Heart right ventricle (tissue), 16 donors: ENCODE results near the gene ZNF197. TPM values are rescaled to one million over a fixed set of nuclear protein-coding genes. Genes with fewer than 3 reads are reported as not detected.

ENCODE experiments used
- ATAC-seq, 8 donors: fragments of 200-7000 bp; cut with Tn5 transposase; one replicate each; pipeline ENCODE4 v1.9.1; 2020; ENCODE audit warnings: mild to moderate bottlenecking in 8 of 8, moderate library complexity in 8 of 8, moderate number of reproducible peaks in 1 of 8
- DNase-seq, 2 donors: peaks; one replicate each; pipeline ENCODE4 v3.0.0-alpha.2; 2020
- H3K27ac ChIP-seq, 10 donors: fragments of 200-600 bp; sonication (generic) in 2 of 10; one replicate each; pipeline versions ENCODE4 v1.5.0 to v1.8.0; 2020 to 2022; ENCODE audit warnings: mild to moderate bottlenecking in 3 of 10
- H3K27me3 ChIP-seq, 7 donors: fragments of 200-600 bp; one replicate each; pipeline ENCODE4 v1.8.0; 2021 to 2022; ENCODE audit warnings: mild to moderate bottlenecking in 2 of 7
- H3K36me3 ChIP-seq, 9 donors: fragments of 200-600 bp; sonication (generic) in 1 of 9; one replicate each; pipeline versions ENCODE4 v1.5.0 to v1.8.0; 2020 to 2022; ENCODE audit warnings: mild to moderate bottlenecking in 2 of 9
- H3K4me1 ChIP-seq, 9 donors: fragments of 200-600 bp; sonication (generic) in 1 of 9; one replicate each; pipeline versions ENCODE4 v1.5.0 to v1.8.0; 2020 to 2022; ENCODE audit warnings: mild to moderate bottlenecking in 4 of 9
- H3K4me3 ChIP-seq, 10 donors: fragments of 200-600 bp; sonication (generic) in 2 of 10; one replicate each; pipeline versions ENCODE4 v1.5.0 to v1.8.0; 2020 to 2022; ENCODE audit warnings: mild to moderate bottlenecking in 7 of 10, moderate library complexity in 2 of 10
- H3K9me3 ChIP-seq, 11 donors: fragments of 200-600 bp in 10 of 11; sonication (generic) in 2 of 11; one replicate each; pipeline versions ENCODE4 v1.5.0 to v1.8.0; 2013 to 2022; ENCODE audit warnings: mild to moderate bottlenecking in 2 of 11, control low read depth in 1 of 11, moderate library complexity in 1 of 11
- WGBS, 2 donors: extraction: QIAGEN DNeasy Blood & Tissue Kit; methylation state at CpG; one replicate each; pipeline ENCODE4 v1.1.7; 2013; ENCODE audit warnings: inconsistent platforms in 1 of 2; 5-methylcytosine and 5-hydroxymethylcytosine counted together
- intact Hi-C, 10 donors: fragments of 100-400 bp; cut with DNase I; formaldehyde crosslinking; loops; one replicate each; pipeline versions ENCODE4 v1.11.1 to v1.14.2; 2022
- polyA plus RNA-seq, 2 donors: library from polyadenylated mRNA; stranded (reverse); fragments of 200-250 nt; gene quantifications; one replicate each; pipeline ENCODE4 v1.2.3, GENCODE V29; 2013
- total RNA-seq, 10 donors: library from RNA; stranded (reverse); fragmentation: NEBNext Ultra II Directional in 3 of 10; extraction: Animal tissue kit (Norgen Biotek cat#: 25700) in 3 of 10; gene quantifications; one replicate each; pipeline versions ENCODE4 v1.2.1 to v1.2.4, GENCODE V29; 2021 to 2023
- TF ChIP-seq, protein P1 (sequence below), 9 donors: fragments of 200-600 bp; sonication (generic) in 2 of 9; IDR thresholded peaks; one replicate each; pipeline versions ENCODE4 v1.5.0 to v1.8.0; 2021 to 2022; ENCODE audit warnings: antibody characterized with exemption in 9 of 9, mild to moderate bottlenecking in 5 of 9, moderate library complexity in 1 of 9
- donor health status: Arrhythmogenic right ventricular cardiomyopathy.
- donor health status: ischemic (EF 13 %, LVEDD 7.1; RV severe dilation, severe dysfunction).
- donor health status: healthy with polysubstance abuse.
- donor health status: DM: no; HTN: yes; CAD: no.
- donor health status: DM: no; HTN: no; CAD: no.
- donor health status: ischemic (EF 25% LVEDD 6.9; RV normal size, moderate dysfunction).
- donor health status: ischemic (EF 25% LVEDD 5.7; RV mildly dilated, moderate dysfunction).
- donor health status: healthy.
- donor health status: DM: yes; HTN: yes; CAD: no.
- donor health status: Ischemic cardiomyopathy.
- donor health status: ischemic (EF 35%, LVEDD 5.7; RV mildly dilated, moderate dysfunction).
- donor health status: nonischemic (EF 11% LVEDD 7.7; RV severe dilation, severe dysfunction).
- donor health status: DM: yes; HTN: yes; CAD: no.
- donor health status: PGD.
- donor health status: ischemic (EF 29% LVEDD 5.4; RV normal size, mild dysfunction).
- donor health status: nonischemic (EF 23%, LVEDD 6.1; RV moderate dilation, normal function).

ZNF197 gene
- total and polyA plus RNA-seq, 12 donors: 4.5 to 14.8 (median 12.5) TPM

DNA sequence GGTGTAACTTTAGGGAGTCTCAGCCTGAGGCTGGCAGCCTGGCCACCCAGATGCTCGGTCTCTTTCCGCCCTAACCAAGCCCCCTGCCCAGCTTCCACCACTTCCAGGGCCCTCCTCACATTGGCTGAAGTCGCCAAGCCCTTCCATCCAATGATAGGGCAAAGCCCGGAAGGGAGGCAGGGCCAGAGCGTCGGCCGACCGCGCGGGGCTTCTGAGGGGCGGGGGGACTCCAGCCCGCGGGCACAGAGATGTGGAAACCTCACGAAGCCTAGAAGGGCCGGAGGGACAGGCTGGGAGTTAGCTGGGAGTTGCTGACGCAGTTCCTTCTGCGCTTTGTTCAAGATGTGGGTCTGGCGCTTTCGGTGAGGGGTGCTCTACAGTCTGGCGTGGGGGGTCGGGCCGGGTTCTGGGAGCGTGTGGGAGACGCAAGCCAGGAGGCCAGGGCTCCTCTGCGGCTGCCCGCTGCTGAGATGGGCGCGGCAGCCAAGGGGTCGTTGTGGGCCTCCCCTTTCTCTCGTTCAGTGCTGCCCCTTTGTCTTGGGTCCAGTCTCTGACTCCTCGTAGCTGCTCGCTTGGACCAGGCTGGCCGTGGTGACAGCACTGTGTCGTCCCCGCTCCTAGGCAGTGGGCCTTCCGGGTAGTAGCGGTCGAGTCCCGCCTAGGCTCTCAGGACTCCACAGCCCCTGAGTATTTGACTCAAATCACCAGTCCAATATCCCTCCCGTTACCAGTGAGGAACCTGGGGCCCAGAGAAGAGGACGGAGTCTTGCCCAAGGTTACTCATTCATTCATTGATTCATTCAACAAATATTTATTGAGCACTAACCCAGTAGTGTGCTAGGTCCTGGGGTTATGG is 40.0 kb upstream of the ZNF197 start, which contains the start of gene ZNF660:
Gene ZNF660 (plus strand): TSS at position 319 of the 856 bp plus-strand sequence. CDS start 9,230 bp downstream, outside the sequence.
- H3K36me3 ChIP-seq: peaks cover 0 to 36% (median 12%) of the 10 kb centered on the region in 9 donors
- peak; percentile 51 to 69 for DNase-seq
- peak within 1 kb of the TSS; percentile 42 to 72 (median 64) for H3K4me3 ChIP-seq
- TF ChIP-seq, protein P1, sequence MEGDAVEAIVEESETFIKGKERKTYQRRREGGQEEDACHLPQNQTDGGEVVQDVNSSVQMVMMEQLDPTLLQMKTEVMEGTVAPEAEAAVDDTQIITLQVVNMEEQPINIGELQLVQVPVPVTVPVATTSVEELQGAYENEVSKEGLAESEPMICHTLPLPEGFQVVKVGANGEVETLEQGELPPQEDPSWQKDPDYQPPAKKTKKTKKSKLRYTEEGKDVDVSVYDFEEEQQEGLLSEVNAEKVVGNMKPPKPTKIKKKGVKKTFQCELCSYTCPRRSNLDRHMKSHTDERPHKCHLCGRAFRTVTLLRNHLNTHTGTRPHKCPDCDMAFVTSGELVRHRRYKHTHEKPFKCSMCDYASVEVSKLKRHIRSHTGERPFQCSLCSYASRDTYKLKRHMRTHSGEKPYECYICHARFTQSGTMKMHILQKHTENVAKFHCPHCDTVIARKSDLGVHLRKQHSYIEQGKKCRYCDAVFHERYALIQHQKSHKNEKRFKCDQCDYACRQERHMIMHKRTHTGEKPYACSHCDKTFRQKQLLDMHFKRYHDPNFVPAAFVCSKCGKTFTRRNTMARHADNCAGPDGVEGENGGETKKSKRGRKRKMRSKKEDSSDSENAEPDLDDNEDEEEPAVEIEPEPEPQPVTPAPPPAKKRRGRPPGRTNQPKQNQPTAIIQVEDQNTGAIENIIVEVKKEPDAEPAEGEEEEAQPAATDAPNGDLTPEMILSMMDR (IDR thresholded peaks at IDR 0.05): no peak
- peak; percentile 96 to 98 (median 97) for ATAC-seq
- intact Hi-C loops: no loop called here
- peaks cover 0 to 5% (median 0%) of the 10 kb centered on the region in 7 donors for H3K27me3 ChIP-seq
- WGBS, 2 donors: 1% methylated on average over 41 of the region's 41 CpGs
- H3K9me3 ChIP-seq: peaks cover 0 to 14% (median 0%) of the 10 kb centered on the region in 11 donors
- peaks cover 0 to 20% (median 10%) of the 10 kb centered on the region in 9 donors for H3K4me1 ChIP-seq
- peak within 1 kb of the TSS in 9 of 10 donors; percentile 23 to 78 (median 71) for H3K27ac ChIP-seq

DNA sequence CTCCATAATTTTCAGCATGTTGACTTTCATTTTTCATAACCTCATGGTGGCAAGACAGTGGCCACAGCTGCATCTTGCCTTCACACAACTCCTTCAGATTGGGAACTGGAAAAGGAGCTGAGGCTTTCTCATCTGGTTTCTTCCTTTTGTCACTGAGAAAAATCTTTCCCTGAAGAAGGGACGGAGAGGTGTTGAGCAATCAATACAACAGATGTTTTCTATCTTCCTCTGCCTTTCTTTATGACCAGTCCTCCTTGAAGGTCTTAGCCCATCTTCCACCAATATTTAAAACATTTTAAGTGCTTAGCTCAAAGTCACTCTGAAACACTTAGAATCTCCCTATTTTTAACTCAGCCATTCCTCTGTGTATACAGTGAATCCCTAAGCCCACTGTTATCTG is 28.2 kb upstream of the ZNF197 start:
- ATAC-seq (no peak), DNase-seq (no peak)
- no peaks in the 10 kb centered on the region for H3K4me1 ChIP-seq
- no peak overlapping the region for H3K4me3 ChIP-seq
- 65 to 86% methylated on average over 1 of the region's 1 CpG for WGBS, 2 donors
- H3K9me3 ChIP-seq: peaks cover 0 to 94% (median 32%) of the 10 kb centered on the region in 11 donors
- no peak overlapping the region for H3K27ac ChIP-seq
- H3K36me3 ChIP-seq: peaks cover 0 to 77% (median 28%) of the 10 kb centered on the region in 9 donors
- intact Hi-C loops: no loop called here
- TF ChIP-seq, protein P1 (IDR thresholded peaks at IDR 0.05): no peak
- no peaks in the 10 kb centered on the region for H3K27me3 ChIP-seq

DNA sequence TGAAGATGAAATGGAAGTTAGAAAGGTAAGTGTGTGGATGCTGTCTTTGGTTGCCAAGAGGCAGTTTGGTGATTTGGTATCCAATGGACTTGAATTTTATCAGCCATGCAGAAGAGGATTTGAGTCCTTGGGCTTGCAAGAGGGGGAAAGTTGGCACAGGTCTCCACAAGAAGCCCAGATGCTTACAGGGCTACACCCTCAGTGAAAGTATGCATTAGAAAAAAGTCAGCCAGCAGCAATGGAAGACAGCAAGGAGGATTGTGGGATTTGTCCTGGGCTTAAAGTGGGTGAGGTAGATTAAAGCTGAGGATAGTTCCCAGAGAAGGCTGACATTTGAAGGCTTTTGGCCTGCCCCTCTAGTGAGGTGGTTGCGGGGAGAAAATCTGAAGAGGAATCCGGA is 23.1 kb upstream of the ZNF197 start:
- Histone ChIP-seq H3K27me3 (no peaks in the 10 kb centered on the region), H3K9me3 (peaks cover 0 to 56% (median 7%) of the 10 kb centered on the region in 11 donors), H3K4me3 (no peak overlapping the region), H3K36me3 (peaks cover 0 to 28% (median 6%) of the 10 kb centered on the region in 9 donors), H3K4me1 (no peaks in the 10 kb centered on the region), H3K27ac (no peak overlapping the region)
- WGBS, 2 donors: 93 to 99% methylated on average over 2 of the region's 2 CpGs
- intact Hi-C loops: no loop called here
- ATAC-seq (no peak), DNase-seq (no peak)
- TF ChIP-seq, protein P1 (IDR thresholded peaks at IDR 0.05): no peak

DNA sequence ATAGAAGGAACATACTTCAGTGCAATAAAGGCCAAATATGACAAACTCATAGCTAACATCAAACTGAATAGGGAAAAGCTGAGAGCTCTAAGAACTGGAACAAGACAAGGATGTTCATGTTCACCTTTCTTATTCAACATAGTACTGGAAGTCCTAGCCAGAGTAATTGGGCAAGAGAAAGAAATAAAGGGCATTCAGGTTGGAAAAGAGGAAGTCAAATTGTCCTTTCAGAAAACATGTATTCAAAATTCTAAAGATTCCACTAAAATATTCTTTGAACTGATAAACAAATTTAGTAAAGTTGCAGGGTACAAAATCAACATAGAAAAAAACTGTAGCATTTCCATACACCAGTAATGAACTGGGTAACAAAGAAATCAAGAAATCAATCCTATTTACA is 12.2 kb upstream of the ZNF197 start:
- H3K9me3 ChIP-seq: peaks cover 0 to 22% (median 0%) of the 10 kb centered on the region in 11 donors
- TF ChIP-seq, protein P1 (IDR thresholded peaks at IDR 0.05): no peak
- no peak overlapping the region for H3K4me3 ChIP-seq
- intact Hi-C loops: no loop called here
- H3K27me3 ChIP-seq: no peaks in the 10 kb centered on the region
- no peaks in the 10 kb centered on the region for H3K4me1 ChIP-seq
- peaks cover 0 to 19% (median 0%) of the 10 kb centered on the region in 9 donors for H3K36me3 ChIP-seq
- no peak overlapping the region for H3K27ac ChIP-seq
- no peak for ATAC-seq
- DNase-seq: no peak
